A549 (cell line): ENCODE data around the gene TCAIM. TPM values are rescaled to one million over a fixed set of nuclear protein-coding genes. Genes with fewer than 3 reads are reported as not detected.

Experiments used
- ATAC-seq, 2 experiments: fragments of 200-7000 bp in 1 of 2; fragments of >200 bp in 1 of 2; cut with Nextera tagmentation in 1 of 2; cut with Tn5 transposase in 1 of 2; 3 replicates each; pipeline versions ENCODE4 v1.8.0 to v1.9.1; 2018 to 2020; ENCODE audit warnings: mild to moderate bottlenecking in 1 of 2, moderate library complexity in 1 of 2
- CTCF ChIA-PET: fragments of 300-600 bp; sonication (Branson Sonifier 250); formaldehyde crosslinking; extraction: SDS; loops from one replicate; lab custom pipeline; 2021; ENCODE audit warnings: antibody characterized with exemption, inconsistent platforms; lab: Yijun Ruan, JAX
- POLR2A ChIA-PET: fragments of 350-600 bp; formaldehyde crosslinking; extraction: SDS; loops from one replicate; lab custom pipeline; 2021; ENCODE audit warnings: antibody characterized with exemption, inconsistent platforms; lab: Yijun Ruan, JAX
- DNase-seq, 2 experiments: peaks; one replicate each; pipeline versions ENCODE4 v3.0.0 to v3.0.0-alpha.2; 2011 to 2016; ENCODE audit warnings: low read depth in 1 of 2, low spot score in 1 of 2
- FAIRE-seq: peaks from 2 replicates; lab custom pipeline; 2011; peaks lifted over from hg19 to GRCh38; lab: Jason Lieb, UNC
- H3K27ac ChIP-seq, 2 experiments: fragments of >200 bp; sonication (Bioruptor Twin); formaldehyde crosslinking; 3 replicates each; pipeline ENCODE4 v1.5.1; 2016 to 2017
- H3K4me1 ChIP-seq: fragments of >200 bp; sonication (Bioruptor Twin); formaldehyde crosslinking; 3 replicates; pipeline ENCODE4 v1.6.1; 2016
- H3K4me2 ChIP-seq: fragments of >200 bp; sonication (Bioruptor Twin); formaldehyde crosslinking; 3 replicates; pipeline ENCODE4 v1.6.1; 2016
- H3K4me3 ChIP-seq: fragments of >200 bp; sonication (Bioruptor Twin); formaldehyde crosslinking; 3 replicates; pipeline ENCODE4 v1.5.1; 2016
- H3K9me3 ChIP-seq: fragments of >200 bp; sonication (Bioruptor Twin); formaldehyde crosslinking; 3 replicates; pipeline ENCODE4 v1.6.1; 2016
- CBX2 ChIP-seq: fragments of 200-600 bp; sonication (generic); IDR thresholded peaks from 2 replicates; pipeline ENCODE4 v1.6.1; 2016; ENCODE audit warnings: low read depth, mild to moderate bottlenecking, borderline replicate concordance
- CEBPB ChIP-seq, 2 experiments: fragments of >200 bp in 1 of 2; sonication (Bioruptor Twin) in 1 of 2; formaldehyde crosslinking in 1 of 2; IDR thresholded peaks; 2 replicates each; pipeline ENCODE4 v1.6.1; 2012 to 2016
- E2F6 ChIP-seq: IDR thresholded peaks from 2 replicates; pipeline ENCODE4 v1.6.1; 2012; ENCODE audit warnings: low read depth, borderline replicate concordance
- EHF ChIP-seq: fragments of 250-450 bp; sonication (Bioruptor Pico); IDR thresholded peaks from 2 replicates; pipeline ENCODE4 v1.5.0; 2020; ENCODE audit warnings: mild to moderate bottlenecking
- EHMT2 ChIP-seq: fragments of 200-600 bp; sonication (generic); IDR thresholded peaks from 2 replicates; pipeline ENCODE4 v1.6.1; 2016; ENCODE audit warnings: antibody characterized with exemption, low read depth, mild to moderate bottlenecking, moderate library complexity
- ESRRA ChIP-seq: fragments of 150-350 bp; IDR thresholded peaks from 2 replicates; pipeline ENCODE4 v1.6.1; 2014; ENCODE audit warnings: mild to moderate bottlenecking, low read length, borderline replicate concordance
- FOSL2 ChIP-seq, 2 experiments: fragments of 450-650 bp in 1 of 2; fragments of >200 bp in 1 of 2; sonication (Bioruptor Twin) in 1 of 2; formaldehyde crosslinking; IDR thresholded peaks; 2 replicates each; pipeline versions ENCODE4 v1.5.0 to v1.6.1; 2016 to 2020; ENCODE audit warnings: mild to moderate bottlenecking in 1 of 2, moderate library complexity in 1 of 2
- HES2 ChIP-seq: fragments of >200 bp; sonication (Bioruptor Twin); formaldehyde crosslinking; IDR thresholded peaks from 2 replicates; pipeline ENCODE4 v1.6.1; 2016
- JUN ChIP-seq, 2 experiments: fragments of >200 bp; sonication (Bioruptor Twin); formaldehyde crosslinking; IDR thresholded peaks; 2 replicates in 1 of 2; 3 replicates in 1 of 2; pipeline ENCODE4 v1.6.1; 2016 to 2017
- JUNB ChIP-seq: fragments of >200 bp; sonication (Bioruptor Twin); formaldehyde crosslinking; IDR thresholded peaks from 2 replicates; pipeline ENCODE4 v1.6.1; 2016
- KDM1A ChIP-seq: fragments of 200-600 bp; sonication (generic); IDR thresholded peaks from 2 replicates; pipeline ENCODE4 v1.6.1; 2016; ENCODE audit warnings: low read depth, mild to moderate bottlenecking
- KDM5A ChIP-seq: fragments of 200-600 bp; sonication (generic); IDR thresholded peaks from 2 replicates; pipeline ENCODE4 v1.6.1; 2016; ENCODE audit warnings: antibody characterized with exemption, mild to moderate bottlenecking
- MAFK ChIP-seq: fragments of 450-650 bp; IDR thresholded peaks from 2 replicates; pipeline ENCODE4 v1.6.1; 2014; ENCODE audit not compliant: partially characterized antibody
- MAZ ChIP-seq: fragments of 150-350 bp; IDR thresholded peaks from 2 replicates; pipeline ENCODE4 v1.6.1; 2014; ENCODE audit warnings: antibody characterized with exemption, low read depth, low read length, borderline replicate concordance
- MYC ChIP-seq: IDR thresholded peaks from 2 replicates; pipeline ENCODE4 v1.6.1; 2012; ENCODE audit warnings: mild to moderate bottlenecking, inconsistent platforms, low read length, improper control_type of control experiment, borderline replicate concordance
- NR3C1 ChIP-seq: fragments of >200 bp; sonication (Bioruptor Twin); formaldehyde crosslinking; IDR thresholded peaks from 3 replicates; pipeline ENCODE4 v1.6.1; 2017
- RAD21 ChIP-seq, 2 experiments: fragments of >200 bp in 1 of 2; sonication (Bioruptor Twin) in 1 of 2; formaldehyde crosslinking in 1 of 2; IDR thresholded peaks in 1 of 2; conservative IDR thresholded peaks in 1 of 2; 2 replicates in 1 of 2; 3 replicates in 1 of 2; pipeline ENCODE4 v1.6.1; 2012 to 2018; ENCODE audit warnings: inconsistent platforms in 1 of 2
- RARB ChIP-seq: fragments of 250-450 bp; sonication (Bioruptor Pico); IDR thresholded peaks from 2 replicates; pipeline ENCODE4 v1.8.0; 2021; ENCODE audit warnings: mild to moderate bottlenecking, moderate library complexity
- RCOR1 ChIP-seq: fragments of 150-350 bp; IDR thresholded peaks from 2 replicates; pipeline ENCODE4 v1.6.1; 2014; ENCODE audit warnings: antibody characterized with exemption, low read length, low read depth
- REST ChIP-seq: fragments of 200-600 bp; sonication (generic); IDR thresholded peaks from 2 replicates; pipeline ENCODE4 v1.6.1; 2016; ENCODE audit warnings: antibody characterized with exemption, mild to moderate bottlenecking, moderate library complexity
- RNF2 ChIP-seq: fragments of 200-600 bp; sonication (generic); IDR thresholded peaks from 2 replicates; pipeline ENCODE4 v1.6.1; 2016; ENCODE audit warnings: low read depth, mild to moderate bottlenecking, antibody characterized with exemption, moderate library complexity, borderline replicate concordance
- SMC3 ChIP-seq: fragments of >200 bp; sonication (Bioruptor Twin); formaldehyde crosslinking; IDR thresholded peaks from 3 replicates; pipeline ENCODE4 v1.6.1; 2018; ENCODE audit warnings: inconsistent platforms
- SREBF2 ChIP-seq: fragments of 450-650 bp; IDR thresholded peaks from 2 replicates; pipeline ENCODE4 v1.6.1; 2014; ENCODE audit warnings: mild to moderate bottlenecking, moderate library complexity
- TFCP2L1 ChIP-seq: fragments of 250-450 bp; sonication (Bioruptor Pico); IDR thresholded peaks from 2 replicates; pipeline ENCODE4 v1.5.0; 2021; ENCODE audit warnings: mild to moderate bottlenecking
- ZC3H11A ChIP-seq: fragments of 450-650 bp; IDR thresholded peaks from 2 replicates; pipeline ENCODE4 v1.6.1; 2014; ENCODE audit warnings: antibody characterized with exemption, mild to moderate bottlenecking
- ZFP36 ChIP-seq: fragments of 450-650 bp; IDR thresholded peaks from 2 replicates; pipeline ENCODE4 v1.6.1; 2014; ENCODE audit warnings: borderline replicate concordance; ENCODE audit not compliant: partially characterized antibody
- ZNF302 ChIP-seq: fragments of 250-450 bp; sonication (Bioruptor Pico); IDR thresholded peaks from 2 replicates; pipeline ENCODE4 v1.9.0; 2021; ENCODE audit warnings: inconsistent platforms, mild to moderate bottlenecking, moderate library complexity
- WGBS: methylation state at CpG from one replicate; pipeline ENCODE4 v1.1.6; 2017; ENCODE audit errors: missing lambda C conversion rate; 5-methylcytosine and 5-hydroxymethylcytosine counted together
- polyA plus RNA-seq, 4 experiments: library from polyadenylated mRNA; depleted of rRNA in 3 of 4; stranded (reverse); fragments of >200 nt; fragmentation: RNase III in 1 of 4; extraction: RNeasy Plus Mini Kit Qiagen cat#74134 plus additional on column Dnase treatment in 1 of 4; gene quantifications; 2 replicates in 3 of 4; 3 replicates in 1 of 4; pipeline ENCODE4 v1.2.3, GENCODE V29; 2011 to 2017
- TF ChIP-seq, protein P1 (sequence below): IDR thresholded peaks from 2 replicates; pipeline ENCODE4 v1.6.1; 2012

TCAIM gene
- polyA plus RNA-seq, 2 of the 4 experiments (the other 2 are of a cell fraction): 10.8 to 19.2 TPM

DNA sequence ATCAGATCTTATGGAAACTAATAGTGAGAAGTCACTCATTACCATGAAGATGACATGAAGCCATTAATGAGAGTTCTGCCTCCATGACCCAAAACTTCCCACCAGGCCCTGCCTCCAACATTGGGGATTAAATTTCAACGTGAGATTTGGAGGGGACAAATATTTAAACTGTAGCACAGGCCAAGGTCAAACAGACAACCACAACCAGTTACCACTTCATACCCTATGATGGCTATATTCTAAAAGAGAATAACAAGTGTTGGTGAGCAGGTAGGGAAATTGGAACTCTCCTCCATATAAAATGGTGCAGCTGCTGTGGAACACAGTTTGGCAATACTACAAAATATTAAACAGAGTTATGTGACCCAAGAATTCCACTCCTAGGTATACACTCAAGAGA lies 36.9 kb downstream of the TCAIM start (continued):
- no peak for TF ChIP-seq REST

- TF ChIP-seq JUN (IDR thresholded peaks at IDR 0.05) (no peak), ZNF302 (no peak), EHF (CRISPR knock-in tag) (no peak), RCOR1 (no peak), KDM5A (no peak), HES2 (no peak), FOSL2 (IDR thresholded peaks at IDR 0.05) (no peak), FOSL2 (CRISPR knock-in tag; IDR thresholded peaks at IDR 0.05) (no peak), RNF2 (no peak), RARB (CRISPR knock-in tag) (no peak), ZC3H11A (no peak), ZFP36 (no peak), KDM1A (no peak), JUNB (no peak)
- CTCF ChIA-PET: no interaction called here
- POLR2A ChIA-PET: no interaction called here
Measured at GRCh38 chr3:44387404-44387803, 48.8 kb downstream of the TCAIM start.

DNA sequence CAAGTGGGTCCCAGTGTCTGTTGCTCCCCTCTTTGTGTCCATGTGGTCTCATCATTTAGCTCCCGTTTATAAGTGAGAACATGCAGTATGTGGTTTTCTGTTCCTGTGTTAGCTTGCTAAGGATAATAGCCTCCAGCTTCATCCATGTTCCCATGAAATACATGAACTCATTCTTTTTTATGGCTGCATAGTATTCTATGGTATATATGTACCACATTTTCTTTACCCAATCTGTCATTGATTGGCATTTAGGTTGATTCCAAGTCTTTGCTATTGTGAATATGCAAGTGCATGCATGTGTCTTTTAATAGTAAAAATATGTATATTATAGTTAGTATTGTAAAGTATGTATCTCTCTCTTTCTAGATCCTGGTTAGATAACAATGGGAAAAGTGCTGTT lies 53.9 kb downstream of the TCAIM start:
- ATAC-seq: no peak

More at GRCh38 chr3:44387404-44387803, 48.8 kb downstream of the TCAIM start:
- Histone ChIP-seq H3K4me1 (no peaks in the 10 kb centered on the region), H3K27ac (no peak overlapping the region), H3K4me2 (no peak overlapping the region), H3K4me3 (no peak overlapping the region), H3K9me3 (0 out of 3 replicates have a peak, but pooled peaks cover 5% of the 10 kb centered on the region)
- DNase-seq: no peak
- no peak for ATAC-seq
- 64% methylated on average over 5 of the region's 7 CpGs for WGBS
- FAIRE-seq: no peak

More for the DNA sequence above, 53.9 kb downstream of the TCAIM start:
- no peaks in the 10 kb centered on the region for H3K9me3 ChIP-seq
- no peak overlapping the region for H3K27ac ChIP-seq
- no peak for FAIRE-seq
- no peak overlapping the region for H3K4me2 ChIP-seq
- H3K4me1 ChIP-seq: no peaks in the 10 kb centered on the region
- CTCF ChIA-PET: no interaction called here
- TF ChIP-seq SREBF2: no peak
- no peak for TF ChIP-seq MAZ
- TF ChIP-seq EHF (CRISPR knock-in tag): no peak
- TF ChIP-seq E2F6: no peak
- TF ChIP-seq ESRRA: no peak
- TF ChIP-seq NR3C1: no peak
- no peak for TF ChIP-seq CEBPB (IDR thresholded peaks at IDR 0.05)
- no peak for TF ChIP-seq KDM5A
- TF ChIP-seq TFCP2L1 (CRISPR knock-in tag): no peak
- no peak for TF ChIP-seq ZFP36
- no peak for TF ChIP-seq MYC
- TF ChIP-seq CBX2: no peak
- TF ChIP-seq, protein P1, sequence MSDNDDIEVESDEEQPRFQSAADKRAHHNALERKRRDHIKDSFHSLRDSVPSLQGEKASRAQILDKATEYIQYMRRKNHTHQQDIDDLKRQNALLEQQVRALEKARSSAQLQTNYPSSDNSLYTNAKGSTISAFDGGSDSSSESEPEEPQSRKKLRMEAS: no peak
- TF ChIP-seq HES2: no peak
- TF ChIP-seq RAD21 (conservative IDR thresholded peaks at IDR 0.05 in 1 of 2, IDR thresholded peaks at IDR 0.05 in 1 of 2): no peak
- TF ChIP-seq EHMT2: no peak
- TF ChIP-seq KDM1A: no peak
- no peak for TF ChIP-seq SMC3
- TF ChIP-seq MAFK: no peak
- TF ChIP-seq, all 56 proteins: peak for 0
- no peak overlapping the region for H3K4me3 ChIP-seq
- 79% methylated on average over 1 of the region's 1 CpG for WGBS
- no peak for DNase-seq
- POLR2A ChIA-PET: no interaction called here
